ENCODE results near the gene THRAP3. TPM values are rescaled to one million over a fixed set of nuclear protein-coding genes. Genes with fewer than 3 reads are reported as not detected.
A peak's percentile ranks its signal among the peaks of the same experiment; 100 is the strongest.
"Not testable (repeated sequence)": the region's sequence is repeated elsewhere in the genome, so short reads cannot be mapped to it uniquely, and the experiment has no call there.

Gene THRAP3
- total RNA-seq, 1 experiment from 2014 or later: 75.0 TPM

DNA sequence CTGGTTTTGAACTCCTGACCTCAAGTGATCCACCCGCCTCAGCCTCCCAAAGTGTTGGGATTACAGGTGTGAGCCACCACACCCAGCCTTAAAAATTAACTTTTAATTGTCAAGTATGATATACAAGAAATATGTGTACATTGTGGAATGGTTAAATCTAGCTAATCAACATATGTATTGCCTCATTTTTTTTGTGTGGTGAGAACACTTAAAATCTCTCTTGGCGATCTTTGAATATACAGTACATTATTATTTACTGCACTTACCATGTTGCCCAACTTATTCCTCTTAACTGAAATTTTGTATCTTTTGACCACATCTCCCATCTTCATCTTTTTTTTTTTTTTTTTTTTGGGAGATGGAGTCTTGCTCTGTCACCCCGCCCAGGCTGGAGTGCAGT lies 23.3 kb downstream of the THRAP3 start:
- DNase-seq (ENCODE audit: low read depth): no peak

DNA sequence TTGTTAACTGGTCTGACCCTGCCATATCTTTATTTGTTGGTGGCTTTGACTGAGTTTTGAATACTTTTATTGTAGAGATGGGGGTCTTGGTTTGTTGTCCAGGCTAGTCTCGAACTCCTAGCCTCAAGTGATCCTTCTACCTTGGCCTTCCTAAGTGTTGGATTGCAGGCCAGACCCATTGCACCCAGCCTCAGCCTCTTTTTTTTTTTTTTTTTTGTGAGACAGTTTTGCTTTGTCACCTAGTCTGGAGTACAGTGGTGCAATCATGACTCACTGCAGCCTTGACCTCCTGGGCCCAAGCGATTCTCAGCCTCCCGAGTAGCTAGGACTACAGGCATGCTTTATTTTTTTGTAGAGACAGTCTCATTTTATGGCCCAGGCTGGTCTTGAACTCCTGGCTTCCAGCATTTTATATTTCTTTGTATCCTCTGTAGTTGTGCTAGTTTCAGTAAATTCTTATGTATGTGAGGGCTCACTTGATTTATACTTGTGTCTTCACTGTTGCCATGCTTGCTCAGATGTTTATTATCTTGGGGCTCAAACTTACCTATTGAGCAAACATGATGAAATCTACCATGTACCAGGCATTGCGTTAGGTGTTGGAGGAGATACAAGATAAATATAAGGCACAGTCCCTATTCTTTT lies 24.1 kb downstream of the THRAP3 start:
- DNase-seq (ENCODE audit: low read depth): peak; percentile 89

DNA sequence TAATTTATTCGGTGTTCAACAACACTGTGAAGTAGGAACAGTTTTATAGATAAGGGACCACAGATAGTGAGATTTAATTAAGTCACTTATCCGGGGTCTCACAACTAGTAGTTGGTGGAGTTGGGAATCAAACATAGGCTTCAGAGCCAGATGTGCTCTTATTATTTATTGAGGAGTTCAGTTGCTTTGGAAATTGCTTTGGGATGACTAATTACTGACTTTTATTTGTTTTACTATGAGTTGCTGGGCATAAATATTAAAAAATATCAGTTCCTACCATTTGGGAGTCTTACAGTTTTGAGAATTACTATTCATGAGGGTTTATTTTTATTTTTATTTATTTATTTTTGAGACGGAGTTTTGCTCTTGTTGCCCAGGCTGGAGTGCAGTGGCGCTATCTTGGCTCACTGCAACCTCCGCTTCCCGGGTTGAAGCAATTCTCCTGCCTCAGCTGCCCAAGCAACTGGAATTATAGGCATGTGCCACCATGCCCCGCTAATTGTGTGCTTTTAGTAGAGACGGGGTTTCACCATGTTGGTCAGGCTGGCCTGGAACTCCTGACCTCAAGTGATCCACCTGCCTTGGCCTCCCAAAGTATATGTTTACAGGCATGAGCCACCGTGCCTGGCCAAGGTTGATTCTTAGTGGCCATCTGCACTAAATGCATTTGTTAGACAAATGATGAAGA lies 27.7 kb downstream of the THRAP3 start:
- DNase-seq (ENCODE audit: low read depth): no peak

DNA sequence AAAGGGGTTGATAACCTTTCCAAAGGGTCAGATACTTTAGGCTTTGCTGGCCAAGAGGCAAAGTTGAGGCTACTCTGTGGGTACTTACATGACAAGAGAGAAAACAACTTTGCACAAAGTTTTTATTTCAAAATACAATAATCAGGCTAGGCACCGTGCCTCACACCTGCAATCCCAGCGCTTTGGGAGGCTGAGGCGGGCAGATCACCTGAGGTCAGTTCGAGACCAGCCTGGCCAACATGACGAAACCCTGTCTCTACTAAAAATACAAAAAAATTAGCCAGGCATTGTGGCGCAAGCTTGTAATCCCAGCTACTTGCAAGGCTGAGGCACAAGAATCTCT lies 28.2 kb downstream of the THRAP3 start:
- DNase-seq (ENCODE audit: low read depth): not testable (repeated sequence)

DNA sequence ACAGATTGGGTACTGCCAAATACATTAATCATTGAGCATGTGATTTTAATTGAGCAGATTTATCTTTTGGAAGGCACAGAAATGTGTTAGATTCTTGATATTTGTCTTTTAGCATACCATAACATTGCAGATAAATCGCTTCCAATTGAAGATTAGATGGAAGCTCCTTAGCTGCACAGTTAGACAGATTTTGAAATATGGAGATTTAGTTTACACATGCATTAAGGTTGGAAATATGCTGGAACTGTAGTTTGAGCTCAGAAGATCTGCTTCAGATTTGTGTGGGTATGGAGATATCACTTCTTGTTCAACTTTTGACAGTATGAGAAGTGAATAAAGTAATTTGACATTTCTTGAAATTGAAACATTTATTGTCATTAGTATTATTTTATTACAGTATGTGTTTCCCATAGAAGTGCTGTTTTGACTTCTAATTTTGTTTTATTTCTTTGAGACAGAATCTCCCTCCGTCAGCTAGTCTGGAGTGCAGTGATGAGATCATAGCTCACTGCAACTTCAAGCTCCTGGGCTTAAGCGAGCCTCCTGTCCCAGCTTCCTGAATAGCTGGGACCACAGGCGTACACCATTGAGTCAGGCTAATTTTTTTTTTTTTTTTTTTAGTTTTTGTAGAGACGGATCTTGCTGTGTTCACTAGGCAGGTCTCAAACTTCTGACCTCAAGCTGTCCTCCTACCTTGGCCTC lies 29.1 kb downstream of the THRAP3 start:
- DNase-seq (ENCODE audit: low read depth): peak; percentile 41

DNA sequence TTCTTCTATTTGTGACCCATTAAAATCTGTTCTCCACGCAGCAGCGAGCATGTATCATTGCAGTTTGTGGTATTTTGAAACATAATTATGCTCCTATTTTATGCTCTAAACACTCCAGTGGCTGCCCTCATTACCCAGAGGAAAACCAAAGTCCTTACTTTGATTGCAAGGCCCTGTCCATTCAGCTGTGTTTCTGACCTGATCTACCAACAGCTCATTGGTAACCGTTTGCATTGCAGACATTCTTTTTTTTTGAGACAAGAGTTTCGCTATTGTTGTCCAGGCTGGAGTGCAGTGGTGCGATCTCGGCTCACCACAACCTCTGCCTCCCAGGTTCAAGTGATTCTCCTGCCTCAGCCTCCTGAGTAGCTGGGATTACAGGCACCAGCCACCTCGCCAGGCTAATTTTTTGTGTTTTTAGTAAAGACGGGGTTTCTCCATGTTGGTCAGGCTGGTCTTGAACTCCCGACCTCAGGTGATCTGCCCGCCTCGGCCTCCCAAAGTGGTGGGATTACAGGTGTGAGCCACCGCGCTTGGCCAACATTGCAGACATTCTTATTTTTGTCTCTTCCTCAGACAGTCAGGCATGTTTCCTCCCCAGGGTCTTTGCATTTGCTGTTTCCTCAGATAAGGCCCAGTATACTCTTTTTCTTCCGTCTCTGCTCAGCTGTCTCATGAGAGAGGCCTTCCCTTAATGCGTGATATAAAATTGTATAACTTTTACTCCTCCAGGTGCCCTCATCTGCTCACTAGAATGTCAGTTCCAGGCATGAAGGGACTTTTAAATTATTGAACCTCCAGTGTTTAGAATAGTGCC lies 32.5 kb downstream of the THRAP3 start:
- DNase-seq (ENCODE audit: low read depth): no peak

DNA sequence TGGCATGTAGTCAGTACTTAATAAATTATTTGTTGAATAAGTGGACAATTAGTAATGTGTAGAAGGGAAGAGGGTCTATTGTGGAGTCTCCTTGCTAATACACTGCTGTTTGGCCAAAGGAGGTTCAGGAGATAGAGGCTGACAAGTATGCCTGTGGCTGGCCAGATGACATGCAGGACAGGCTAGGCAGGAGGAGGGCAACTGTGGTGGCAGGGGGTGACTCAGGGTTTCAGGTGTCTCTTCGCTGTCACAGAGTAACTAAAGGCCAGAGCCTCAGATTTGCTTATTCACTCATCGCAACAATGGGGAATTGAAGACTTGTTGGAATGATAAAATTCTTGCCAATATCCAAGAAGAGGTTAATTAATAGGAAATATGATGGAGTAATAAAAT lies 33.1 kb downstream of the THRAP3 start:
- DNase-seq (ENCODE audit: low read depth): no peak

DNA sequence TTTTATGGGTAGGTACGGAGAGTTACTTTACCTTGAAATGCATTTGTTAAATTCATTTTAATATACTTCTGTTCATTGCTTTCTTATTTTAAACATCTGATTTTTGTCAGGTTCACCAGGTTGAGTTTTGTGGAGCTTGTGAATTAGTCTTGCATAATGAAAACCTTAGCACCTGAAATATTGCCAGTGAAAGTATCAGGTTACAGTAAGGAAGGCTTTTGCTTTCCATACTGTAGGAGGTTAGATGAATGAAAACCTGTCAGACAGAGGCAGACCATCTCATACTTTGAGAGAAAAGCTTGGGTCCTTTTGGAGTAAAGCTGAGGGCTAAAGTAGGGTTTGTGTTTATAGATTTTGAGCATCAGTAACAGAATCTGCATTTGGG lies 34.7 kb downstream of the THRAP3 start:
- DNase-seq (ENCODE audit: low read depth): no peak

DNA sequence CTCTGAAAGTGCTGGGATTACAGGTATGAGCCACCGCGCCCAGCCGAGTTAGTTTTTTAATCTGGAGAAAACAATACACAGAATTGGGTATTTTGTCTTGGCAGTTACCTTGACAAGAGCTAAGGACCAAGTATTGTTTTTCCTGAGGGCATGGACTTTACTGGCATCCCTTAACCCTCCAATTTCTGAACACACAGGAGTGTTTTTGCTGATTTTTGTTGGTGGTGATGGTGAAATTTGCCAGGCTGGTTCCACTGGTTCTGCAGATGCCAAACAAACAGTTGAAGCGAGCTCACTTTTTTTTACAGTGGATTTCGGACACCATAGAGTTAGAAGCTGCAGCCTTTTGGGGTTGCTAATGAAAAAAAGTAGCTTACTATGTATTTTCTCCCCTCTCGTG lies 44.7 kb downstream of the THRAP3 start:
- DNase-seq (ENCODE audit: low read depth): no peak

DNA sequence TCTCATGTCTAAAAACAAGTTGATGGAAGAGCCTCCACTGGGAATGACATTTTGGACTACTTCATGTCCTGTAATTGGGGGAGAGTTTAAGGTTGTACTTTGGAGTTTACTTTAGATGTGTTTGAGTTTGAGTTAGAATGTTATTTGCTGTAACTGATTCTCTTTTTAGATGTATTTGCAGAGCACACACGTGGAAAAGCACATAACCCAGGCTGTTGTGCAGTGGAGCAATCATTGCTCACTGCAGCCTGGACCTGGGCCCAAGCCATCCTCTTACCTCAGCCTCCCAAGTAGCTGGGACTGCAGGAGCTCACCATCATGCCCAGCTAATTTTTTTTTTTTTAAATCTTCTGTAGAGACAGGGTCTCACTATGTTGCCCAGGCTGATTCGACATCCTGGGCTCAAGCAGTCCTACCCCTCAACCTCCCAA lies 45.2 kb downstream of the THRAP3 start:
- DNase-seq (ENCODE audit: low read depth): no peak

DNA sequence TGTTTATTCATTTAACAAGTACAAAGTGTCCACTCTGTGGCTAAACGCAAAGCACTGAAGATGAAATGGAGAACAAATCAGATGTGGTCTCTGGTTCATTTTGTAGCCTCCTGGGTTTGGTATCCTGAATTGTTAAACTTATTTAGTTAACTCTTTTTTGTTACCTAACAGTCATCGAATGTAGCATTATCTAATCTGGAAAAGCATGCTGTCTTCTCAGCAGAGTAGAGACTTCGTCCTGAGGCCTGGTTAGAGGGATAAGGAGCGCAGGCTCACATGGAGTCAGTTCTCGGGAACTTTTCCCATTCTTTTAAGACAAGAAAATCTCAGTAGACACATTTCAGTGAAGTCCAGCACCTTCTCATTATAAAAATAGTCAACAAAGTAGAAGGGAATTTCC lies 48.8 kb downstream of the THRAP3 start:
- DNase-seq (ENCODE audit: low read depth): no peak

DNA sequence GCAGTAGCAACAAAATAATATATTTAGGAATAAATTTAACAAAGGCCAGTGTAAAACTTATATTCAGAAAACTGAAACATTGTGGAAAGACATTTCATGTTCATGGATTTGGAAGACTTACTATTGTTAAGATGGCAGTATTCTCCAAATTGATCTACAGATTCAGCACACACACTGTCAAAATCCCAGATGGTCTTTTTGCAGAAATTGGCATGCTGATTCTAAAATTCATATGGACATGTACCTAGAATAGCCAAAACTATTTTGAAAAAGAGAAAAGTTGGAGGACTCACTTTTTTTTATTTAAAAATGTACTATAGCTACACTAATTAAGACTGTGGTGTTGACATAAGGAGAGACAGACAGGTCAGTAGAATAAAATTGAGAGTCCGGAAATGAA lies 50.0 kb downstream of the THRAP3 start:
- no peak for DNase-seq (ENCODE audit: low read depth)

DNA sequence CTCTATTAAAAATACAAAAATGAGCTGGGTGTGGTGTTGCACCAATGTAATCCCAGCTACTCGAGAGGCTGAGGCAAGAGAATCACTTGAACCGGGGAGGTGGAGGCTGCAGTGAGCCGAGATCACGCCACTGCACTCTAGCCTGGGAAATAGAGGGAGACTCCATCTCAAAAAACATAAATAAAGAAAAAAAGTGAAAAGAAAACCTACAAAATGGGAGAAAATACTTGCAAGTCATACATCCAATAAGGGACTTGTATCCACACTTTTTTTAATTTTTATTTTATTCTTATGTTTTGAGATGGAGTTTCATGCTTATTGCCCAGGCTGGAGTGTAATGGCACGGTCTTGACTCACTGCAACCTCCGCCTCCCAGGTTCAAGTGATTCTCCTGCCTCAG lies 52.4 kb downstream of the THRAP3 start:
- DNase-seq (ENCODE audit: low read depth): no peak

DNA sequence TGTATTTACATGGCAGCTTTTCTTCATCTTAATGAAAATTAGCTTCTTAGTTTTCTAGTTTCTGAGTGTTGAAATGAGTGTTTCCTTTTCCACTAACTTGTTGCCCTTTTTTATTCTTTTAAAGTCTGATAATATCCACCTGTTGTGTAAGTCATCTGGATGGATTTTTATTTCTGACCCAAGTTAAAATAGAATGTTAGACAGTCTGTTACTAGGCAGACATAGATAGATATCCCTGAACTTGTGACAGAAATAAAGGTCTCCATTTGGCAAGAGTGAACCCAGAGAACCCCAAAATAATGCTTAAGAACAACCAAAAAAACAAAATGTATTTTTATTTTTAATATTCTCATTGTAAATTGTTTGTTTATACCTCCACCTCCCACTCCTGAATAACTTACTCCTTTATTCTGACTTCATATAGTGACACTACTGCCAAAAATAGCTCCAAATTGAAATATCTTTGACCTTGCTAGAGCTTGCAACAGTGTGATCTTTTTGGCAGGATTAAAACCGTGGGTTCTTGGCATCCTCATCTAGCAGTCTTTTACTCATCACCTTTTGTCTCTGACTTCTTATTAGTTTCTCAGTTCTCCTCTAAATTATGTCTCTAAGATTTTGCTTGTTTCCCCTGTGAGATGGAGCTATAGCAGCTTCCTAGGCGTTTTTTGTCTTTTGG lies 55.0 kb downstream of the THRAP3 start:
- DNase-seq (ENCODE audit: low read depth): no peak

DNA sequence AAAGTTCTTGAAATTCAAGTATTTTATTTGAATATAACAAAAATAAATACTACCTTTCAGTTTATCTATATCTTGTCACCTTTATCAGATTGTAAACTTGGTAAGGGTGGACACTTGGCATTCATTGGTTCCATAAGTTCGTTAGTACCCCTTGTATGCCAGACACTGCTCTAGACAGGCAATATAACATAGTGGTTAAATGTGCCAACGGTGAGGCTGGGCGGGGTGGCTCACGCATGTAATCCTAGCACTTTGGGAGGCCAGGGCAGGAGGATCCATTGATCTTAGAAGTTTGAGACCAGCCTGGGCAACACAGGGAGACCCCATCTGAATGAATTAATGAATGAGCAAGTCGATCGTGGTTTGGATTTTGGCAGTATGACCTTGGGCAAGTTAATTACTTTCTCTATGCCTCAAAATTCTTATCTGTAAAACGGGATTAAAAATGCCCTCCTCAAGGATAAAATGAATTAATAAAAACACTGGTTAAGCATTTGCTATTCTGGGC lies 55.6 kb downstream of the THRAP3 start:
- DNase-seq (ENCODE audit: low read depth): no peak

DNA sequence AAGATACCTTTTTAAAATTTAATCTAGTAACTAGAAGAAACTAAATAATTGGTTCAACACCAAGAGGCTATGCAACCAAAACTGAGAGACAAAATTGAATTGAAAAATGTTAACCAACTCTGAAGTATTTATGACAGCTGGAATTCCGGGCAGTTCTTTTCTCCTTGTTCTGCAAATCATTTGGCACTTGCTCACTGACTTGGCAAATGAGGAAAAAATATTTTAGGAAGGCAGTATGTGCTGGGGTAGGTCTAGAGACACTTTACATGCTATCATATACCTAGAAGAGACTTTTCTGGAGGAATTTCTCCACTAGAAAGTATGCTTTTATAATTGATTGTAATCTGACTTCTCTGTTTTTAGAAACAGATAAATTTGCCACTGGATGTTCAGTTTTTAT lies 59.8 kb downstream of the THRAP3 start:
- DNase-seq (ENCODE audit: low read depth): no peak

DNA sequence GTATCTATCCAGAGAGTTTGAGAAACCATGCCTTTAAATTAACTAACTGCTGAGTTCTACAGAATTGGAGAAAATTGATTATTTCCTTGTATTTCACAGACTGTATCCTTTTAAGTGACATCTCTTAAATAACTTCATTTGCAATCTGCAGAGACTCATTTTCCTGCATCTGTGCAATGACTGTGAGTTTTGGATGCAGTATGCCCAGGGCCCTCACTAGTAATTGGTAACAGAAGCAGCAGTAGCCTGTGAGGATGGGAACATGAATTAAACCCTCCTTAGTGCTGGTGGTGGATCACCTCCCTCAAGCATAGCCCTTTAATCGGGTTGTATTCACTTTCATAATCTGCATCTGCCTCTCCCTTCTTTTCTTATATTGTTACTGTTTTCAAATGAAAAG lies 60.3 kb downstream of the THRAP3 start:
- DNase-seq (ENCODE audit: low read depth): no peak

DNA sequence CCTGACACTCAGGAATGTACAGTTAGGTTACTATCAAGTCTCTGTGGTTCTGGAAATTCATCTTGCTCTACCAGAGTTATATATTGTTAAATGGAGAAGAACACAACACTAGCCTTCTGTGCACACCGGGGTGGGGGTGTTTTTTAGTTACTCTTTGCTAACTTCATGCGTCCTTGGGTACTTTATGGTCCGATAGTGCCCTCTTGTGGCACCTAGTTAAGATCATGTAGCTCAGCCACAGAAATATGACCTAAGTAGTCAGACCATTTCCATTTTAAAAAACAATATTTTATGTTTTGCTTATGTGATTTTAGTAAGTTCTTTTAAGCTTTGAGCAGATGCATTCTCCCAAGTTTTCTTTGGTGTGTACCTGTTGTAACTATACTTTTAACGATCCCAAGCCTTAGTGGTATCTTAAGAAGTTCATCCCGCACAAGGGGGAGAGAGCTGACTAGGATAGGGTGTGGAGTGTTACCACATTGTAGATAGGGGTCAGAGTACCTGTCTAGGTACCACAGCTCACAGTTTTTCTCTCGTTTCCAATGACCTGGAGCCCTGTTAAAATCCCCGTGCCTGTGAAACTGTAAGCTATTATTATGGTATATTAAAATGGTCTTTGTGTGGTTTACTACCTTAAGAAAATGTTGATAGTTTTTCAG lies 61.3 kb downstream of the THRAP3 start:
- peak; percentile 79 for DNase-seq (ENCODE audit: low read depth)

DNA sequence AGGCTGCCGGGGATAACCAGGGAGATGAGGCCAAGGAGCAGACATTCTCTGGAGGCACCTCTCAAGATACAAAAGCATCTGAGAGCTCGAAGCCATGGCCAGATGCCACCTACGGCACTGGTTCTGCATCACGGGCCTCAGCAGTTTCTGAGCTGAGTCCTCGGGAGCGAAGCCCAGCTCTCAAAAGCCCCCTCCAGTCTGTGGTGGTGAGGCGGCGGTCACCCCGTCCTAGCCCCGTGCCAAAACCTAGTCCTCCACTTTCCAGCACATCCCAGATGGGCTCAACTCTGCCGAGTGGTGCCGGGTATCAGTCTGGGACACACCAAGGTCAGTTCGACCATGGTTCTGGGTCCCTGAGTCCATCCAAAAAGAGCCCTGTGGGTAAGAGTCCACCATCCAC lies 62.6 kb downstream of the THRAP3 start:
- DNase-seq (ENCODE audit: low read depth): no peak

DNA sequence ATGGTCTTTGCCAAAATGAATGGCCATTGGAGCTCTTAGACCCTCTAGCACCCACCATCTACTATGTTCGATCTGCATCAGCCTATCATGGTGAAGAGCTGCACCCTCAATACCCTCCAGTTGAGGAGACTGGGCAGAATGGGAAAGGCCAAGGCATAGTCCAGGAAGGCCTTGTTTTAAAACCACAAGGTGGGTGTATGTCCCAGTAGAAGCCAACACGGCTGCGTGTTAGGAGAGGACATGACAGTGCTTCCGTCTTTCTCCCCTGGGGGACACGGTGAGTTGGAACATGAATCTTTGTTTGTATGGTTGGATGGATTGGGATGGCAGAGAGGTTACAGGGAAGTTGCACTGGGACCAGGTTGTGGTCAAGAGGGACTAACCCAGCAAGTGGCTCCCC lies 63.4 kb downstream of the THRAP3 start:
- no peak for DNase-seq (ENCODE audit: low read depth)

DNA sequence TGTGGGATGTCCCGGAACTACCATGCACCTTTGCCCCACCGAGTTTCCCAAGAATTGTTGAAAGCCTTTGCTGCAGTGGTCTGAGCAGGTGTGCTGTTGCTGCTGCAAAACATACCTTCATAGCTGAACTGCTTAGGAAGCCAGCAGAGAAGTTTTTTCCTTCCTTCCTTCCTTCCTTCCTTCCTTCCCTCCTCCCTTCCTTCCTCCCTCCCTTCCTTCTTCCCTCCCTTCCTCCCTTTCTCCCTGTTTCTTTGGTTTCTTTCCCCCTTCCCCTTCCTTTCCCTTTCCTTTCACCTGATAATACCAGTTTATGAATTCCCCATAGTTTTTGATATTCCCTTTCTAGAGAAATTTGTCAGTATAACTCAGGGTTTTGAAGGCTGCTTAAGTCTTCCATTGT lies 71.1 kb downstream of the THRAP3 start:
- no peak for DNase-seq (ENCODE audit: low read depth)
